ENCODE results near the gene GPR183. TPM values are rescaled to one million over a fixed set of nuclear protein-coding genes. Genes with fewer than 3 reads are reported as not detected.

Gene GPR183
- total and polyA plus RNA-seq, 12 donors: 0.94 to 15.0 (median 8.3) TPM

DNA sequence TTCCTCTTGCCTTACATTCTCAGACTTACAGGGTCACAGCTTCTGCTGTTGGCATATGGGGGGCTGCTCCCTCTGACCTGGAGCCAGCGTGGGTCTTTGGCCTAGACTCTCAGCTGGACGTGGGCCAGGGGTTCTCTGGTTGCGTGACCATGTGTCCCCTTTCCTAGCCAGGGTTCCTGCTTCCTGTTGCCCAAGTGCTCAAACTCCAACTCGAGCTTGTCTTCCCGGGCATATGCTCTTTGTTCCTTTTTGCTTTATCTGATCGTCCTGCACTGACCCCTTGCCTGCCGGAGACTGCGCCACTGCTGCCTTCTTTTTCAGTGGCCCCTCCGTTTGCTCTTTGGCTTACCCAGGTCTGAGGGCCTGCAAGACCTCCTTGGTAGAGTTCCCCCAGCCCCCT, 25.3 kb upstream of the GPR183 start:
- H3K9me3 ChIP-seq (replicated peaks in 1 of 3): no peaks in the 10 kb centered on the region
- peak in 1 of 7 donors; percentile 60 for DNase-seq
- 84 to 93% (median 89%) methylated on average over 9 of the region's 9 CpGs for WGBS, 4 donors

DNA sequence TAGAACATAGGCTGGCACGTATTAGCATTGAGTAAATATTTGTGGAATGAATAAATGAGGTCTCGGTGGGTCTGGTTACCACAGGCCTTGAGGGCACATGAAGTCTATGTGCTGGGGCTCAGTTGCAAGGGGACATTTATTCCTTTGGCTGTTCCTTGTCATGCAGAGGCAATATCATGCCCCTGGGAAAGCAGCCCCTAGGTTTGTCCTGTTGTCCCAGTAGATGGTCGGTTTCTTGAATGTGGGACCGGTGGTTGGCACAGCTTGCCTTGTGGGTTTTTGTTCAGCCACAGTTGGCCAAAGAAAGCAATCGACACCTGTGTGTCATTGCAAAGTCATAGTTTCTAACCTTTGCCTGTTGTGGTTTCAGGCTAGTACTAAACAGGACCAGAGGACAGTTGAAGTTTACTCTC, 24.7 kb upstream of the GPR183 start:
- intact Hi-C loops (cut with DNase I): no loop called here
- Histone ChIP-seq H3K4me3 (no peak overlapping the region), H3K4me1 (replicated peaks in 1 of 2) (no peaks in the 10 kb centered on the region), H3K27ac (no peak overlapping the region), H3K27me3 (no peaks in the 10 kb centered on the region), H3K9me3 (replicated peaks in 1 of 3) (no peaks in the 10 kb centered on the region), H3K36me3 (replicated peaks in 1 of 2) (no peaks in the 10 kb centered on the region)
- 82 to 94% (median 89%) methylated on average over 5 of the region's 5 CpGs for WGBS, 4 donors
- DNase-seq: no peak
- no peak for TF ChIP-seq POLR2A (IDR thresholded peaks at IDR 0.05)
- TF ChIP-seq, protein P1, sequence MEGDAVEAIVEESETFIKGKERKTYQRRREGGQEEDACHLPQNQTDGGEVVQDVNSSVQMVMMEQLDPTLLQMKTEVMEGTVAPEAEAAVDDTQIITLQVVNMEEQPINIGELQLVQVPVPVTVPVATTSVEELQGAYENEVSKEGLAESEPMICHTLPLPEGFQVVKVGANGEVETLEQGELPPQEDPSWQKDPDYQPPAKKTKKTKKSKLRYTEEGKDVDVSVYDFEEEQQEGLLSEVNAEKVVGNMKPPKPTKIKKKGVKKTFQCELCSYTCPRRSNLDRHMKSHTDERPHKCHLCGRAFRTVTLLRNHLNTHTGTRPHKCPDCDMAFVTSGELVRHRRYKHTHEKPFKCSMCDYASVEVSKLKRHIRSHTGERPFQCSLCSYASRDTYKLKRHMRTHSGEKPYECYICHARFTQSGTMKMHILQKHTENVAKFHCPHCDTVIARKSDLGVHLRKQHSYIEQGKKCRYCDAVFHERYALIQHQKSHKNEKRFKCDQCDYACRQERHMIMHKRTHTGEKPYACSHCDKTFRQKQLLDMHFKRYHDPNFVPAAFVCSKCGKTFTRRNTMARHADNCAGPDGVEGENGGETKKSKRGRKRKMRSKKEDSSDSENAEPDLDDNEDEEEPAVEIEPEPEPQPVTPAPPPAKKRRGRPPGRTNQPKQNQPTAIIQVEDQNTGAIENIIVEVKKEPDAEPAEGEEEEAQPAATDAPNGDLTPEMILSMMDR (IDR thresholded peaks at IDR 0.05): no peak

More for the DNA sequence above, 25.3 kb upstream of the GPR183 start:
- Histone ChIP-seq H3K36me3 (replicated peaks in 1 of 2) (no peaks in the 10 kb centered on the region), H3K4me1 (replicated peaks in 1 of 2) (no peaks in the 10 kb centered on the region), H3K27ac (no peak overlapping the region), H3K27me3 (no peaks in the 10 kb centered on the region), H3K4me3 (no peak overlapping the region)
- TF ChIP-seq POLR2A (IDR thresholded peaks at IDR 0.05): no peak
- TF ChIP-seq, protein P1 (IDR thresholded peaks at IDR 0.05): no peak
- intact Hi-C loops (cut with DNase I): no loop called here

DNA sequence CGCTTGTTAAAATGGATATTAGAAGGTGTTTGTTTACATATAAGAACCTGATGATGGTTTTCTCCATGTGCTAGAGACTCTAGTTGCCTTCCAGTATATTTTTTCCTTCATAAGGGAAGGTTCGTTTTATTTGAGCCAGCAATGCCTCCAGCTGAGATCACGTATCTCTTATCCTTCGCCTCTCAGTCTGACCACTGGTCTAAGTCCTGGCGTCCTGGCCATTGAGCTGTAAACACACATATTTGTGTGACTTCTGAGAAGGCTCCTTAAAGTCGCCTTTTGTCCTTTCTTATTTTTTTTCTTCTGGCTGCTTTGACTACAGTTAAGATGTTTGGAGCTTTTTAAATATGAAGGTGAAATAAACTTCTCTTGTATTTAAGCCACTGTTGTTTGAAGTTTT, 23.7 kb upstream of the GPR183 start:
- intact Hi-C loops (cut with DNase I): no loop called here
- Histone ChIP-seq H3K9me3 (replicated peaks in 1 of 3) (no peaks in the 10 kb centered on the region), H3K4me3 (no peak overlapping the region), H3K4me1 (replicated peaks in 1 of 2) (no peaks in the 10 kb centered on the region), H3K36me3 (replicated peaks in 1 of 2) (no peaks in the 10 kb centered on the region), H3K27ac (no peak overlapping the region), H3K27me3 (no peaks in the 10 kb centered on the region)
- TF ChIP-seq, protein P1 (IDR thresholded peaks at IDR 0.05): no peak
- TF ChIP-seq POLR2A (IDR thresholded peaks at IDR 0.05): no peak
- 65 to 80% (median 75%) methylated on average over 6 of the region's 6 CpGs for WGBS, 4 donors
- DNase-seq: no peak

DNA sequence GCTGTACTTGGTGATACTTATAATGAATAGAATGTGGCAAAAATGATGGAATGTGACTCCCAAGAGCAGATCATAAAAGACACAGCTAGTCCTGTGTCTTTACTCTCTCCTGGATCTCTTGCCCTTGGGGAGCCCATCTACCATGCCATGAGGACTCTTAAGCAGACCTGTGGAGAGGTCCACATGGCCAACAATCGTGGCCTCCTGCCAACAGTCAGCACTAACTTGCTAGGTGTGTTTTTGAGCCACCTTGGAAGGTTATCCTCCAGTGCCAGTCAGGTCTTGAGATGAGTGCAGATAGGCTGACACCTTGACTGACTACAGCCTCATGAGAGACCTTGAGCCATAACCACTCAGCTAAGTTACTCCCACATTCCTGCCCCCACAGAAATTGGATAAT, 22.3 kb upstream of the GPR183 start:
- no peak for DNase-seq
- H3K9me3 ChIP-seq (replicated peaks in 1 of 3): no peaks in the 10 kb centered on the region
- 100% methylated on average over 1 of the region's 1 CpG for WGBS, 4 donors
- H3K4me1 ChIP-seq (replicated peaks in 1 of 2): no peaks in the 10 kb centered on the region
- no peaks in the 10 kb centered on the region for H3K36me3 ChIP-seq (replicated peaks in 1 of 2)
- H3K27me3 ChIP-seq: no peaks in the 10 kb centered on the region
- no peak for TF ChIP-seq POLR2A (IDR thresholded peaks at IDR 0.05)
- TF ChIP-seq, protein P1 (IDR thresholded peaks at IDR 0.05): no peak
- H3K4me3 ChIP-seq: no peak overlapping the region
- intact Hi-C loops (cut with DNase I): no loop called here
- no peak overlapping the region for H3K27ac ChIP-seq

Measured in adrenal gland (tissue), 12 donors.